Measurements from ENCODE around the gene ZNF200.
"Not testable (repeated sequence)": the region's sequence is repeated elsewhere in the genome, so short reads cannot be mapped to it uniquely, and the experiment has no call there.

Gene ZNF200

DNA sequence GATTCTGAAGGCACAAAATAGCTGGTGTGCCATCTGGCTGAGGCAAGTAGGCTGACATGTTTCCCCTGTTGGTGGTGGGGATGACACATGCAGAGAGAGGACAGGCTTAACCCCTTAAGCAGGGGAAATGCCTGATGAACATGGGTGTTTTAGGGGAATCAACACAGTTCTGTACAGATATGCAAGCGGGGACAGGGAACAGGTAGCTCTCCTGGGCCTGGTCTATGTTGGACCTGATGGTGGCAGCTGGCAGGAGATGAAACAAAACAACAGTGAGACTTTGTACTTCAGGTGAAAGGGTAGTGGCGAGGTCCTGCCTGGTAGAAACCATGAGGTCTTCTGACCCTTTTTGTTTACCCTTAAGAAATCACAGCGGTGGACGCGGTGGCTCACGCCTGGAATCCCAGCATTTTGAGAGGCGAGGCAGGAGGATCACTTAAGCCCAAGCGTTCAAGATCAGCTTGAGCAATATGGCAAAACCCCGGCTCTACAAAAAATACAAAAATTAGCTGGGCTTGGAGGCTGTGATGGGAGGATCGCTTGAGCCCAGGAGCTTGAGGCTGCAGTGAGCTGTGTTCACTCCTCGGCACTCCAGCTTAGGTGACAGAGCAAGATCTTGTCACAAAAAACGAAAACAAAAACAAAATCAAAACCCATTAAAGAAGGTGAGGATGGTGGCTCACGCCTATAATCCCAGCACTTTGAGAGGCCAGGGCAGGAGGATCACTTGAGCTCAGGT lies 36.5 kb downstream of the ZNF200 start:
- DNase-seq (ENCODE audit: low read depth), result no peak

DNA sequence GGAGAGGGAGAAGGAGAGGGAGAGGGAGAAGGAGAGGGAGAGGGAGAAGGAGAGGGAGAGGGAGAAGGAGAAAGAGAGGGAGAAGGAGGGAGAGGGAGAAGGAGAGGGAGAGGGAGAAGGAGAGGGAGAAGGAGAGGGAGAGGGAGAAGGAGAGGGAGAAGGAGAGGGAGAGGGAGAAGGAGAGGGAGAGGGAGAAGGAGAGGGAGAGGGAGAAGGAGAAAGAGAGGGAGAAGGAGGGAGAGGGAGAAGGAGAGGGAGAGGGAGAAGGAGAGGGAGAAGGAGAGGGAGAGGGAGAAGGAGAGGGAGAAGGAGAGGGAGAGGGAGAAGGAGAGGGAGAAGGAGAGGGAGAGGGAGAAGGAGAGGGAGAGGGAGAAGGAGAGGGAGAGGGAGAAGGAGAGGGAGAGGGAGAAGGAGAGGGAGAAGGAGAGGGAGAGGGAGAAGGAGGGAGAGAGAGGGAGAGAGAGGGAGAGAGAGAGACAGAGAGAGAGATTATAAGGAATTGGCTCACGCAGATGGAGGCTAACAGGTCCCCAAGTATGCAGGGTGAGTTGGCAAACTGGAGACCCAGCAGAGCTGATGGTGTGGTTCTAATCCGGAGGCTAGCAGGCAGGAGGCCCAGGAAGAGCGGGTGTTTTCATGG lies 37.1 kb downstream of the ZNF200 start:
- DNase-seq (ENCODE audit: low read depth), result not testable (repeated sequence)

DNA sequence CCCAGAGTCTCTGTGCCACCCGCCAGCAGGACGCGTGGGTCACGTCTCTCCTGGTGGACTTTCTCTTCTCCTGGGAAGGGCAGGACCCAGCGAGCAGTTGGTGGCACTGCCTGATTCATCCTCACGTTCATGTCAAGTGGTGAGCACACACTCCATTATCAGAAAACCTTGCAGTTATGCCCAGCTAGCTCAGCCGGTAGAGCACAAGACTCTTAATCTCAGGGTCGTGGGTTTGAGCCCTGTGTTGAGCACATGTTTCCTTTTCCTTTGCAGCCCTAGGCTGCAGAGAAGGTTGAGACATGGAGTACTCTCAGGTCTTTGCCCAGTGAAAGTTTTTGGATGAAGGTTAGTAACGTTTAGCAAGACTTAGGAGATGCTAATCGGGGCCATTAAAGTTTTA lies 39.0 kb downstream of the ZNF200 start:
- no peak for DNase-seq (ENCODE audit: low read depth)

DNA sequence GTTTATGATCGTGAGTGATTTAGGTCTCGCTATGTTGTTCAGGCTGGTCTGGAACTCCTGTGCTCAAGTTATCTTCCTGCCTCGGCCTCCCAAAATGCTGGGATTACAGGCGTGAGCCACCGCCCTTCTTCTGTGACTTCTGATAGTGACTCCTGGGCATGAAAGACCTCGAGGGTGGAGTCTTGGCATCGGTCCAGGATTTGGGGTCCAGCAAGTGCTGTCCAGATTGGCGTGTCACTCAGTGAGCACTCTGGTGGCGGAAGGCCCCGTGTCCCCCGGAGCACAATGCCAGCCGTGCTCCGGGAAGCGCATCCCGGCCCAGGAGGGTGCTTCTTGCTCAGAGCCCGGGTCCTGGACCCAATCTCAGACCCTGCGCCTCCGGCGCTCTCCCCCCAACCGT lies 40.2 kb downstream of the ZNF200 start:
- no peak for DNase-seq (ENCODE audit: low read depth)

DNA sequence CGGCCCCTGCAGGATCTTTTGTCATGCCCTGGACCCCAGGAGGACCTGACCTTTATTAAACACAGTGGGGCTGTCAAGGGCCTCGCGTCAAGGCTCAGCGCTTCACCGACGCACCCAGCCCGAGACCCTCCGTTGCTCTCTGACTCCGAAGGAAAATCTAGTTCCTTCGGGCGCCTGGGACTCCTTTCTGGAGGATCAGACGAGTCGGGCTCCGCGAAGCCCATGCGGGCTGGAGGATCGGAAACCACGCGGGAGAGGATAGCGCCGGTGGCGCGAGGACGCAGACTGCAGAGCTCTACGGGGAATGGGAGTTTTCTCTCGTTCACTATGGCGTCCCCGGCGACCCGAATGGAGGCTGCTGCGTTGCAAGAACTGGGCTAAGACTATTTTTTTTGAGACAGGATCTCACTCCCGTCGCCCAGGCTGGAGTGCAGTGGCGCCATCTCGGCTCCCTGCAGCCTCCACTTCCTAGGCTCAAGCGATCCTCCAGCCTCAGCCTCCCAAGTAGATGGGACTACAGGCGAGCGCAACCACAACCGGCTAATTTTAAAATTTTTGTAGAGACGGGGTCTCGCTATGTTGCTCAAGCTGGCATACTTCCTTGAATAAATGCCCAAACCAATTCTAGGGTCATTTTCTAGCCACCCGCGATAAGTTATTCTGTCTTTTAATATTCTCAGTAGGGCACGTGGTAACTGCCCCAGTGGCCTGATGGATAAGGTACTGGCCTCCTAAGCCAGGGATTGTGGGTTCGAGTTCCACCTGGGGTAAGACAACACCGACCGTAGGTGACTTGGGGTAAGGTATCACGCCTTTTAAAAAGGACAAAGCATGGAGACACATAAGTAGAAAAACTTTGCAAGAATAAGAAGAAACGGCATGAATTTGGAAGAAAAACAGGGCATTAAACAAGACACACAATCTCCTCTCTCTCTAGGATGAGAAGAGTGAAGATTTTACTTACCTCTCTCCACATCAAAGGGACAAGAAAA lies 41.4 kb downstream of the ZNF200 start:
- no peak for DNase-seq (ENCODE audit: low read depth)

DNA sequence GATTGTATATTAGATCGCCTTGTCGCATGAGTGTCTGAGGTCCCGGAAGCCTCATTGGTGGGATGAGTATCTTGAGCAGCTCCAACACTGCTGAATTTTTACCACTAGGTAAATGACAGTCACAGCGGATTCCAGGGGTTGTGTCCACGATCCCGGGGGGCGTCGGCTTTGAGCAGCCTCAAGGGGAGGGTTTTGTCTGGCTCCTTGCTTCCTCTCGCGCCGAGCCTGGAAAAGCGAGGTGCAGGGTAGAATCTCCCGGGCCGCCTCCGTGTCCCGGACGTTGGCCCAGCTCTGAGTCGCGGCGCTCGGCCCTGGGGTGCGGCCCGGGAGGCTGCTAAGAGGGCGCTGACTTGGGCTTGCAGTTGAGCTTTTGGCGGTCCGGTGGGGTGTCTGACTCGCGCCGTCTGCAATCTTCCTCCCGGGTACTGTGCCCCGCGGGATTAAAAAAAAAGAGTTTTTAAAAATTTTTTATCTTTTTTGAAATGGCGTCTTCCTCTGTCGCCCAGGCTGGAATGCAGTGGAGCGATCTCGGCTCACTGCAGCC lies 42.4 kb downstream of the ZNF200 start:
- no peak for DNase-seq (ENCODE audit: low read depth)

DNA sequence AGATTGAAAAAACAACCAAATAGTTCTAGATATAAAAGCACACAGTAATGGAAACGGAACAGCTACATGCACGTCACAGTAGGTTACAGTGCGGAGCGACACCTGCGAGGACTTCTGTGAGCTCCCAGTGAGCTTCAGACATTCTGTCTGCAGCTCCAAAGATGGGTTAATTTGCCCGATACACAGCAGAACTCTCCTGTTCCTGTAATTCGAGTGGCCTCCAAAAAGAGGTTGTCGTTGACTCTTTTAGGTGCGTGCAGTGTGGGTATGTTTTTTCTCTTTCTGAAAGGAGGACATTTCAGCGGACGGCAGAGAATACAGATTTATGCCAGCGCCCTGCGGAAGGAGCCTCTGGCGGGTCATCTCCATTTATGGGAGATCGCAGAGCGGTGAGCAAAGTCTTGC lies 44.0 kb downstream of the ZNF200 start:
- DNase-seq (ENCODE audit: low read depth), result no peak

DNA sequence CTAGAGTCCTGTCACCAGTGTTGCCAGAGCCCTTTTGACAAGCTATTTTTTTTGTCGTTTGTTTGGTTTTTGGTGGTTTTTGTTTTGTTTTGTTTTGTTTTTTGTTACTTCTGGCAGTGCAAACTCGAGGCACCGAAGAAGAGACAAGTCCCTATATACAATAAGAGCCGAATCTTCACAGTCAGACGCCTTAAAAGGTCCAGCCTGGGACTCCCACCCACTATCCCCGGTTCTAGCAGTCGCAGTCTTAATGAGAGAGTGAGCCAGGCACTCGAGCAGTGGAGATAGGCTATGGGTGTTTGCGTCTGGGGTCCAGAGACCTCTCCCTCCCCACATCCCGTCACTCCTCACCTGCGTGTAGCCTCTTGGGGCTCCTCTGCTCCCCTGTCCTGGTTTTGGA lies 45.1 kb downstream of the ZNF200 start:
- DNase-seq (ENCODE audit: low read depth), result no peak

DNA sequence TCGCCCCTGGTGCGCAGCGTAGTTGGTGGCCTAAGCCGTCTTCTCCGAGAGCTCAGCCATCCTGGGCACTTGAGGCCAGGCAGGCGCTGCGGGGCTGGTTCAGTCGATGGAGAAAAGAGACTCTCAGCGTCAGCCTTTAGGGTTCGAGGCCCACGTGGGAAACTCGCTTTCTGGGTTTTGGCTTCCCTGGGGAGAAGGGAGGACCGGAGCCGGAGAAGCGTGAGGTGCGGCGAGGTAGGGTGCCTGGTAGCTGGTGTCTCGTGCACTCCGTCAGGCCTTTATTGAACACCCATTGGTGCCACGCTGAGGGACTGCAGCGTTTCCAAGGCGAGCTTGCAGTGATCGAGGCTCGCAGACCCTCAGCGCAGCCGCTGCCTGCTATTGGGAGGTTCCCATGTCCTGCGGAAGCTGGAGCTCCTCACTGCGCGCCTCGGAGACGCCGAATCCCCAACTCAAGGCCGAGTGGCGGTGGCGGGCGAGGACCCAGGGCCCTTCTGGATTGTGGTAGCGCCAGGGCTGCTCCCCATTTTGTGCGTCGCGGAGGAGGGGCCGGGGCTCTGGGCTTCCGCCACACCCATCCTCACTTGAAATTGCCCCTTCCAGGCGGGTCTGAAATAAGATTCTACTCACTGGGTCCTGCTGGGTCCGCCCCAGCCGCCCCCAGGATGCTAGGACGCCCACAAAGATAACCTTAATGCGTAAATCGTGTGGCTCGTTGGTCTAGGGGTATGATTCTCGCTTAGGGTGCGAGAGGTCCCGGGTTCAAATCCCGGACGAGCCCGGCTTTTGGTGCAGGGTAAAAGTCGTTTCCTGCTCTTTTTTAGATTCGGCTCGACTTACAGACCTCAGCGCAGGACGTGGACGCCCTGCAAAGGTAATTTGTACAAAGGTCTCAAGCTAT lies 45.8 kb downstream of the ZNF200 start:
- no peak for DNase-seq (ENCODE audit: low read depth)

DNA sequence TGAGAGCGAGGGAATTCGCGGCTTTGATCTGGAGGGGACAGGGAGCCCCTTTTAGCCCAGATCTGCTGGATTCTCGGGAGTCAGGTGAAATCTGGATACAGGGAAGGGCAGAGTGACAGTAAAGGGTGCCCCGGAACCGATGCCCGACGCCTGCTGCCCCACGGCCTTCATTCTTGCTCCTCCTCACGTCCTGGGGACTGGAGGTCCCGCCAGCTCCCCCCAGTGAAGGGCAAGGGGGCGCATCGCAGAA lies 46.4 kb downstream of the ZNF200 start:
- no peak for DNase-seq (ENCODE audit: low read depth)

DNA sequence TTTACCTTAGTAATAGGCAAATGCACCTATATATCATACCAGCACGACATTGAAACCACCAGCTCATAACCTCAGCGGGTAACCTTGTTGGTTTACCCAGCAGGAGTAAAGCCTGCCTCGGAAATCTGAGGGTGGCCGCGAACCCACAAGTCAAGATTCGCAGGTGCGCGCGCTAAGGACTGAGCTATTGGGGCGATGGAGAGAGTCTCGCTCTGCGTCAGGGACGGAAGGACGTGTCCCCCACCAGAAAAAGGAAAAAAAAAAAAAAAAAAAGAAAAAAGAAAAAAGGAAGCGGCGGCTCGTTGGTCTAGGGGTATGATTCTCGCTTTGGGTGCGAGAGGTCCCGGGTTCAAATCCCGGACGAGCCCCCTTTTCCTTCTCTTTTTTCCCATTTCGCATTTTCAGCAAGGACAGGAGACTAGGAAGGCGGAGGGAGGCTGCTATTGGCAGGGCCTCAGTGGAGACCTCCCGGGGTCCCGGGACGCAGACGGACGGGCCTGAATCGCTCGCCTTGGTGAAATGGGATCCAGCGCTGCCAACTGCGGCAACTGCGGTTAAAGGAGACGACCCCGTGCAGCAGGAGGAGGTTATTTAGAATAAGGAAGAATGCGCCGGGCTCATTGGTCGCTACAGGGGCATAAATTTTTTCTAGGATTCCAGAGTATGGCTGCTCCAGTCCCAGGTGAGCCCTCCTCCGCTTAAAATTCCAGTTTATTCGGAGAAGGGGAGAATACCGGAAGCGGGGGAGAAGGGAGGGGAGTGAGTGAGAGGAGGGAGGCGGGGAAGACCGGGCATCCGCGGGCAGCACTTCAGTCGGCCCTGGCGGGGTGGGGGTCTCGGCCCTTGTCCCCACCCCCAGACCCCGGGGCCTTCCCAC lies 46.9 kb downstream of the ZNF200 start, which contains the start of gene OR1F1:
TSS of gene OR1F1 (plus strand) at position 407 of the 877 bp plus-strand sequence.
- no peak for DNase-seq (ENCODE audit: low read depth)

DNA sequence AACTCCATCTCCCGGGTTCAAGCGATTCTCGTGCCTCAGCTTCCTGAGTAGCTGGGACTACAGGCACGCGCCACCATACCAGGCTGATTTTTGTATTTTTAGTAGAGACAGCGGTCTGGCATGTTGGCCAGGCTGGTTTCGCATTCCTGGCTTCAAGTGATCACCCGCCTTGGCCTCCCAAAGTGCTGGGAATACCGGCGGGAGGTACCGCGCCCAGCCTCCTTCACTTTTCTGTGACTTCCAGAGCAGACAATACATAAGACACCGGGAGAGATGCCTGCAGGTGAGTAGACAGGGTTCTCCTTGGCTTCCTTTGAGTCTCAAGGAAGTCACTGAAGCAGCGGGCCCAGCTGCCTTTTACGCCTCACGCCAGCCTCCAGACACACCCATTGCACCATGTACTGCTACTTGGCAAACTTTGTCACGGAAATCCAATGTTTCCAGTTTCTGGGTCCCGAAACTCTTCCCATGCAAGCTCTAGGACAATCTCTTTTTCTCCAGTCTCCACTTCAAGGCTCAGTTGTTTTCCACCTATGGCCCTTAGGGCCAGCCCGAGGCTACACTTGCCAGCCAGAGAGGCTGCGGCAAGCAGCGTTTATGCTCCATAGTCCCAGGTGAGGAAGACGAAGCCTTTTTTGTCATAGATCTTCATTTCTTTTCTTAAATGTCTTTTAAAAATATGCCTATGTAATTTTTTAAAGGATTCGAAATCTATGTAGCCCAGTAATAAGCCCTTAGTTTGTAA lies 47.8 kb downstream of the ZNF200 start:
- no peak for DNase-seq (ENCODE audit: low read depth)

DNA sequence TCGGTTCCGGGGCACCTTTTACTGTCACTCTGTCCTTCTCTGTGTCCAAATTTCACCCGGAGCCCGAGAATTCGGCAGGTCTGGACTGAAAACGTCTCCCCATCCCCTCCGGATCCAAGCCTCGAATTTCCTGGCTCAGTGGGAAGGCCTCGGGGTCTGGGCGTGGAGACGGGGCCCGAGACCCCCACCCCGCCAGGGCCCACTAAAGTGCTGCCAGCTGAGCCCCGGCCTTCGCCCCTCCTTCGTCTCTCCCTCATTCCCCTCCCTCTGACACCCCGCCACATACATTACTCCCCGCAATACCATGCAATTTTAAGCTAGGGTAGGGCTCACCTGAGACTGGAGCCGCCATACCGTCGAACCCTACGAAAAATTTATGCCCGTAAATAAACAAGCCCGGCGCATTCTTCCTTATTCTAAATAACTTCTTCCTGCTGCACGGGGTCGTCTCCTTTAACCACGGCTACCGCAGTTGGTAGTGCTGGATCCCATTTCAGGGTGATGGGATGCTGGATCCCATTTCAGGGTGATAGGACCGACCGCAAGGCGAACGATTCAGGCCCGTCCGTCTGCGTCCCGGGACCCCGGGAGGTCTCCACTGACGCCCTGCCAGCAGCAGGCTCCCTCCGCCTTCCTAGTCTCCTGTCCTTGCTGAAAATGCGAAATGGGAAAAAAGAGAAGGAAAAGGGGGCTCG lies 51.4 kb downstream of the ZNF200 start:
- DNase-seq (ENCODE audit: low read depth), result no peak

DNA sequence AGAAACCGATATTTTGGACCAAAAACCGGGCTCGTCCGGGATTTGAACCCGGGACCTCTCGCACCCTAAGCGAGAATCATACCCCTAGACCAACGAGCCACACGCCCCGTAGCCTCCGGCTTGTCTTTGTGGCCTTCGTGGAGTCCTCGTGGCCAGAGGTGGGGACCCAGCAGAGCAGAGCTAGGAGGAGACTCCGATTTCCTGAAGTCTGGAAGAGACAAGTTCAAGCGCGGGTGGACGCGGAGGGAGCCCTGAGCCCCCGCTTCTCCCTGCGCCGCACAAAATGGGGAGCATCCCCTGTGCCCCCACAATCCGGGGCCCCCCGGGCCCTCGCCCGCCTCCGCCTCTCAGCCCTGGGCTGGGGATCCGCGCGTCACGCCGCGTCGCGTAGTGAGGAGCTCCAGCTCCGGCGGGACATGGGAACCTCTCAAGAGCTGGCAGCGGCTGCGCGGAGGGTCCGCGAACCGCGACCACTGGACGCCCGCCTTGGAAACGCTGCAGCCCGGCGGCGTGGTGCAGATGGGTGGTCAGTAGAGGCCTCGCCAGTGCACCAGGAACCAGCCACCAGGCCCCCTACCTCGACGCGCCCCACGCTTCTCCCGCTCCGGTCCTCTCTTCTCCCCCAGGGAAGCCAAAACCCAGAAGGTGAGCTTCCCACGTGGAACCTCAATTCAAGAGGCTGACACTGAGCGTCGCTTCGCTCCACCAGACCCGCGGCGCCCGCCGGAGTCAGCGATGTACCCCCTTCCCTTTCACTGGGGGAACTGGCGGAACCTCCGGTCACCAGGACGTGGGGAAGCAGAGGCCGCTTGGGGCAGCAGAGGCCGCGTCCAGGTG lies 52.1 kb downstream of the ZNF200 start:
- DNase-seq (ENCODE audit: low read depth), result no peak

DNA sequence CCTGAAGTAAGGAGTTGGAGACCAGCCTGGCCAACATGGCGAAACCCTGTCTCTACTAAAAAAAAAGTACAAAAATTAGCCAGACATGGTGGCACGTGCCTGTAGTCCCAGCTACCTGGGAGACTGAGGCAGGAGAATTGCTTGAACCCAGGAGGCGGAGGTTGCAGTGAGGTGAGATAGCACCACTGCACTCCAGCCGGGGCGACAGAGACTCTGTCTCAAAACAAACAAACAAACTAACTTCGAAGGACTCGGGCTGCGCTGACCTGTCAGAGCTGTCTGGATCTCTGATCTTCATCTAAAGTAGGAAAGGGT lies 52.7 kb downstream of the ZNF200 start:
- not testable (repeated sequence) for DNase-seq (ENCODE audit: low read depth)

DNA sequence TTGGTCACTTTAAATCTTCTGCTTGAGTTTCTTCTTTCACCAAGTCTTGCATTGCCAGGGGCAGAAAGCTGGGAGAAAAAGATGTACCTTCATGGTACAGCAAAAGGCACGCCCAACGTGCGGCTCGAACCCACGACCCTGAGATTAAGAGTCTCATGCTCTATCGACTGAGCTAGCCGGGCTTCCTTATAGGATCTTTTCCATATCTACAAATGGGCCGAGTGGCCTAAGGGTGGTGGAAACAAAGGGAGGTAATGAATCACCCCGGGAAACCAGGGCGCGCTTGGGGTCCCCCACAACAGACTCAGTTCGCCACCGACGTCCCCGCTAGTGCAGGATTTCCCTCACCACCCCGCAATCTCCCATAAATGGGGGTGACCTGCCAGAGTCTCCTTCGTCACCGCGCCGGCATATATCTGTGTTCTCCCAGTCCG lies 54.5 kb downstream of the ZNF200 start:
- DNase-seq (ENCODE audit: low read depth), result no peak

DNA sequence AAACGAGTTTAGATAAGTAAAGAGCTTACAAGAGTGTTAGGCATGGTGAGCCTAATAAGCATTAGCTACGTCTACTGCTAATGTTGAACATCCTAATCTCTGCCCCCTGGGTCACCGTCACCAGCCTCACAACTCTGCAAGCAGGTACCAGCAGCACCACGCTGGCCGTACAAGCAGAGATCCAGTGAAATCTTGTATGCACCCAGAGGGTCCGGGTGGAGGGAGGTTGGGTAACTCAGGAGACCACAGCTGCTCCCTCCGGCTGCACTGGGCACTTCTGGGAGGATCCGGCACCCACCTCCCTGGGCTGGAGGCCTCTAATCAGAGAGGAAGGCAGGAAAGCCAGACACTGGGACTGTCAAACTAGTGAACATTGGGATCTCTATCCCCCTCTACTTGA lies 55.3 kb downstream of the ZNF200 start:
- DNase-seq (ENCODE audit: low read depth), result no peak
